ENCODE data around the gene HSPB2.

The HSPB2 gene

GRCh38 chr11:111939836-111940604, 27.5 kb downstream of the HSPB2 start:
- no peak for DNase-seq (ENCODE audit: low spot score)

- DNase-seq (ENCODE audit: low spot score): no peak
Observed at GRCh38 chr11:111941963-111942362, 29.4 kb downstream of the HSPB2 start.

- DNase-seq (ENCODE audit: low spot score): no peak
Observed at GRCh38 chr11:111942829-111943228, 30.3 kb downstream of the HSPB2 start.

GRCh38 chr11:111944139-111944538, 31.6 kb downstream of the HSPB2 start:
- DNase-seq (ENCODE audit: low spot score): no peak

DNA sequence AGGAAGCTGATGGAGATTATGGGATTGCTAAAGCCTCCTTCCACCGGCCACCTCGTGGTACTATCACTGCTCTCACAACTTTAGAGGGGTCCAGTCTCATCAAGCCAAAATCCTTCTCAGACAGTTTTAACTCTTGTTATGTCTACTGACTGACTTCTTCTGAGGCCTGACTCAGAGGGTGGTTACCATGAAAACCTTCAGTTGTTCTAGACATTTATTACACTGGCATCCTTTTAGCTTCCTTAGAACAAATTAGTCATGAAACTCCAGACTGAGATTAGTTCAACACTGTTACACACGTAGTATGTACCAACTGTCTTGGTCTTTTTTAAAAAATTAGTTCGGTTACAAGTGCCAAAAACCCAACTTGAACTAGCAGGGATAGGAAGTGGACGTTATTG, 32.1 kb downstream of the HSPB2 start:
- no peak for DNase-seq (ENCODE audit: low spot score)

DNA sequence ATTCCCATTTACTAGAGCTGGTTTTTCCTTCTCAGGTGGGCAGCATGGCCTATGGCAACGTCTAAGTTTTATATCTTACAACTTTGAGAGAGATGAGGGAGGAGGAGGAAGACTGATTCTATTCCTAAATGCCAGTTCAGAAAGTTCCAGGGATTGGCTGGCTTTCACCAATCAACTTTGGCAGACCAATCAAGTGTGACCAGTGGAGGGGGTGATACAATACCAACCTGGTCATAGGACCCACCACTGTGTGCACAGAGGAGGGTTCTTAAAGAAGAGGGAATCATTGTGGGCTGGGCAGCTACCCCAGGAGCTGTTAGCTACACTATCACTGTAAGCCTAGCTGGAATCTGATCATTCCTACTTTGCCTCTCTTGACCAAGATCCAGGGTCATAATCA, 32.7 kb downstream of the HSPB2 start:
- no peak for DNase-seq (ENCODE audit: low spot score)

DNA sequence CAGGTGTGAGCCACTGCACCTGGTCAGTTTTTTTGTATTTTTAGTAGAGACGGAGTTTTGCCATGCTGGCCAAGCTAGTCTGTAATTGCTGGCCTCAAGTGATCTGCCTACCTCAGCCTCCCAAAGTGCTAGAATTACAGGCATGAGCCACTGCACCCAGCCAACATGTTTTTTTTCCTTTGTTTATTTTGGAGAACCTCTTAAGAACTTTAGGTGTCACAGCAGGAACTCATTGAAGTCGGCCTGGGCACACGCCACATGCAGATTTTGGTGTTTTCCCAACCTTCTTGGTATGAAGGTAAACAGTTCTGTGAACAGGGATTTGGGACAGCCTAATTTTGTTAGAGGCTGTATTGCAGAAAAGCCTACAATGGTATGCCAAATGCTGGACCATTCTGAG, 34.0 kb downstream of the HSPB2 start:
- no peak for DNase-seq (ENCODE audit: low spot score)

DNA sequence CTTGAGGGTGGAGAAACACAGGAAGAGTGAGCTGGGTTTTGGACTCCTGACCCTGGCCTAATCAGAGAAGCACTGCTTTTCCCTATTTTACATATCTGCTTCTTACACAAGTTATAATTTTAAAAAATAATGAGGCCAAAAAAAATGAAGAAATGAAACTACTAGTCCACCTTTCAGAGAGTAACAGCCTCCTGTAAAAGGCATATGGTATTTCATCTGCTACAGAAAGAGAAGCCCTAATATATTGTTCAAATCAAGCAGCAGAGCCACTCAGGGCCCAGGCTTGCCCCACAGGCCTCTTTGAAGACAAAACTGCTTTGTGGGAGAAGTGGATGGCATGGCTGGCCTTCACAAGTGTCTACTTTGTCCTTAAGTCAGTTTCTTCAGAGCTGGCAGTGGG, 34.6 kb downstream of the HSPB2 start:
- no peak for DNase-seq (ENCODE audit: low spot score)

DNA sequence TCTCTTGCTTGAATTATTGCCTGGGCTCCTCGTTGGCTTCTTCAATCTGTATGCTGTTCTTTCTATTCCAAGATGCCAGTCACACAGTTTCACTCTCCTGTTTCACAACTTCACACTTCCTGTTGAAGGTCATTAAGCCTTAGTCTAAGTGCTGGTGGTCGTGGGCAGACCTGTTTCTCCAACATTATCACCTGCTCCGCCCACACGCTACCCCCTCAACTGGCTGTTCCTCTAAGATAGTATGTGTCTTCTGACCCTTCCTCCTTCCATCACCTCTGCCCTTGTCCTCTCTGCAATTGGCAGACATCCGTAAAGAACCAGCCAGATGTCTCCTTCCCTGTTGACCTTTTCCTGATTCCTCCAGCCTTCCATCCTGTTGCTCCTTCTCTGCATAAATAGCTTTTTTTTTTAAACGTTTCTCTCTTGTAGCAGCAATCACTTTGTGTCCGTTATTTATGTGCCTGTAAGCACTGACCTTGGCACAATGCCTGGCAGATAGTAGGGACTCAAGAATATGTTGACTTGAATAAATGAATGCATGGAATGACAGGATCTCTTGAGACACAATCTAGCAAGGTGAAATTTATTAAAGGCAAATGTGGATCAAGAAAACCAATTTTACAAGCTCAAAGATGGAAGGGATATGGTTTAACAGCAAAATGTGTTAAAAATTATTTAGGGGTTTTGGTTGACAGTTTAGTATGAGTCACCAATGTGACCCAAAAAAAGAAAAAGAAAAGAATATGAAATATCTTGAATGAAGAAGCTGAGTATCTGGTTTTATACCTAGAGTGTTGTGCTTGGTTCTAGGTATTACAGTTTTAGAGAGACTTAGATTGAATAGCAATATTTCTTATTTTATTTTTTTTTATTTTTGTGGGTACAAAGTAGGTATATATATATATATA, 37.2 kb downstream of the HSPB2 start:
- no peak for DNase-seq (ENCODE audit: low spot score)

GRCh38 chr11:111951565-111951964, 39.0 kb downstream of the HSPB2 start:
- DNase-seq (ENCODE audit: low spot score): no peak

- no peak for DNase-seq (ENCODE audit: low spot score)
Observed at GRCh38 chr11:111954154-111954553, 41.6 kb downstream of the HSPB2 start.

DNA sequence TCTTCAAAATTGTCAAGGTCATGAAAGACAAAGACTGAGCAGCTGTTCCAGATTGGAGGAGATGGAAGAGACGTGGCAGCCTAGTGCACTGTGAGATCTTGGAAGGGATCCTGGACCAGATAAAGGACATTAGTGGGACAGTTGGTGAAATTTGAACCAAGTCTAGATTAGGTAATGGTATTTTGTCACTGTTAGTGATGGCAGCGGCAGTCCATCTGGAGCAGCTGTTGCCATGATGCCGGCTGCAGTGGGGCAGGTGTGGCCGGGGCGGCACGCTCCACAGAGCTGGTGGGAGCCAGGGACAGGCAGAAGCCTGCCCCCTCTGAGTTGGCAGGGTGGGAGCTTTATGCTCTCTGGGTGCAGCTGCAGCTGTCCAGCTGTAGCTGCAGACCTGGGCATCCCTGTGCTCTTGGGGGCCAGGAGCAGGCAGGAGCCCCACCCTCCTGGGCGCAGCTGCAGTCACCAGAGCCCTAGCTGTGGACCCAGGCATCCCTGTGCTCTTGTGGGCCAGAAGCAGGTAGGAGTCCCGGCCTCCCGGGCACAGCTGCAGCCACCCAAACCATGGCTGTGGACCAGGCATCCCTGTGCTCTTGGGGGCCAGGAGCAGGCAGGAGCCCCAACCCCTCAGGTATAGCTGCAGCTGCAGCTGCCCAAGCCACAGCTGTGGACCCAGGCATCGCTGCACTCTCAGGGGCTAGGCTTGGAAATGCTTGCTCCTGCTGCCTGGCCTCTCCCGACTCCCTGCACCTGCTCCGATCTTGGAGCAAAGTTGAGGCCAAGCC, 45.3 kb downstream of the HSPB2 start:
- no peak for DNase-seq (ENCODE audit: low spot score)

GRCh38 chr11:111960916-111961315, 48.4 kb downstream of the HSPB2 start:
- DNase-seq (ENCODE audit: low spot score): no peak

DNA sequence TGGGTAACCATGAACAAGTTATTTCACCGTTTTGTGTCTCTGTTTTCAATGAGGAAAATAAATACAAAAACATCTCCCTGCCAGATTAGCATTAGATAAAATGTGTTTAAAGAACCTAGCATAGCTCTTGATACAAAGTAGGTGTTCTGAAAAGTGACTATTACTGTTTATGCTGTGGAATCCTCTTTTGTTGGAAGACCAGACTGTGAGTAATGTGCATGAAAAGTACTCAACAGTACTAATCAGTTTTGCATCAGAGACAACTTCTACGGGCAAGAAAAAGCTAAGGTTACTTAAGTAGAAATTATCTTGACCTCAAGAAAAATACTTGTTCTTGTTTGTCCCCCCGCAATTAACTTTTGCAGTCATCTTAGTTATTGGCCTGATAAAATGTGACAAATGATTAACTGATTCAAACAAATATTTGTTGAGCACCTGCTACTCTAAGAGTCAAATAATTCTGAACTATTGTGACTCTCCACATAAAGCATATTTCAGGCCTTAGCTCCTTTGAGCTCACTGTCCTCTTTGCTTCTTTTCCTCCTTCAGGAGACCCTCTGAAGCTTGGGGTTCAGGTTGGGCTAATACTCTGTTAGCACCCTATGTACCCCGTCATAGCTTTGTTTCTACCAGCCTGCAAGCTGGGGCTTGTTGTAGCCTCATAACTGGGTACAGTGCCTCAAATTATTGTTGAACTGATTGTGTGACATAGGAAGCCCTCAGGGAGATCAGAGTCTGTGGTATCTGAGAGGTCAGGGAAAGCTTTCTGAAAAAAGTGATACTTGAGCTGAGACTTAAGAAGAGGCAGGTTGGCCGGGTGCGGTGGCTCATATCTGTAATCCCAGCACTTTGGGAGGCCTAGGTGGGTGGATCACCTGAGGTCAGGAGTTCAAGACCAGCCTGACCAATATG, 49.1 kb downstream of the HSPB2 start:
- DNase-seq (ENCODE audit: low spot score): no peak
